GM21515 (cell line): ENCODE data around the gene PLCH1.
A peak's percentile ranks its signal among the peaks of the same experiment; 100 is the strongest.

Source experiments
- ATAC-seq: cut with Tn5 transposase; IDR thresholded peaks from one replicate; pipeline ENCODE4 v1.9.1; 2021; ENCODE audit not compliant: unreplicated experiment

PLCH1 gene, protein sequence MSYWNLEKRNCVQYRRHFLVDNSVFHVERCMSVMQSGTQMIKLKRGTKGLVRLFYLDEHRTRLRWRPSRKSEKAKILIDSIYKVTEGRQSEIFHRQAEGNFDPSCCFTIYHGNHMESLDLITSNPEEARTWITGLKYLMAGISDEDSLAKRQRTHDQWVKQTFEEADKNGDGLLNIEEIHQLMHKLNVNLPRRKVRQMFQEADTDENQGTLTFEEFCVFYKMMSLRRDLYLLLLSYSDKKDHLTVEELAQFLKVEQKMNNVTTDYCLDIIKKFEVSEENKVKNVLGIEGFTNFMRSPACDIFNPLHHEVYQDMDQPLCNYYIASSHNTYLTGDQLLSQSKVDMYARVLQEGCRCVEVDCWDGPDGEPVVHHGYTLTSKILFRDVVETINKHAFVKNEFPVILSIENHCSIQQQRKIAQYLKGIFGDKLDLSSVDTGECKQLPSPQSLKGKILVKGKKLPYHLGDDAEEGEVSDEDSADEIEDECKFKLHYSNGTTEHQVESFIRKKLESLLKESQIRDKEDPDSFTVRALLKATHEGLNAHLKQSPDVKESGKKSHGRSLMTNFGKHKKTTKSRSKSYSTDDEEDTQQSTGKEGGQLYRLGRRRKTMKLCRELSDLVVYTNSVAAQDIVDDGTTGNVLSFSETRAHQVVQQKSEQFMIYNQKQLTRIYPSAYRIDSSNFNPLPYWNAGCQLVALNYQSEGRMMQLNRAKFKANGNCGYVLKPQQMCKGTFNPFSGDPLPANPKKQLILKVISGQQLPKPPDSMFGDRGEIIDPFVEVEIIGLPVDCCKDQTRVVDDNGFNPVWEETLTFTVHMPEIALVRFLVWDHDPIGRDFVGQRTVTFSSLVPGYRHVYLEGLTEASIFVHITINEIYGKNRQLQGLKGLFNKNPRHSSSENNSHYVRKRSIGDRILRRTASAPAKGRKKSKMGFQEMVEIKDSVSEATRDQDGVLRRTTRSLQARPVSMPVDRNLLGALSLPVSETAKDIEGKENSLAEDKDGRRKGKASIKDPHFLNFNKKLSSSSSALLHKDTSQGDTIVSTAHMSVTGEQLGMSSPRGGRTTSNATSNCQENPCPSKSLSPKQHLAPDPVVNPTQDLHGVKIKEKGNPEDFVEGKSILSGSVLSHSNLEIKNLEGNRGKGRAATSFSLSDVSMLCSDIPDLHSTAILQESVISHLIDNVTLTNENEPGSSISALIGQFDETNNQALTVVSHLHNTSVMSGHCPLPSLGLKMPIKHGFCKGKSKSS (N-terminal part only)

DNA sequence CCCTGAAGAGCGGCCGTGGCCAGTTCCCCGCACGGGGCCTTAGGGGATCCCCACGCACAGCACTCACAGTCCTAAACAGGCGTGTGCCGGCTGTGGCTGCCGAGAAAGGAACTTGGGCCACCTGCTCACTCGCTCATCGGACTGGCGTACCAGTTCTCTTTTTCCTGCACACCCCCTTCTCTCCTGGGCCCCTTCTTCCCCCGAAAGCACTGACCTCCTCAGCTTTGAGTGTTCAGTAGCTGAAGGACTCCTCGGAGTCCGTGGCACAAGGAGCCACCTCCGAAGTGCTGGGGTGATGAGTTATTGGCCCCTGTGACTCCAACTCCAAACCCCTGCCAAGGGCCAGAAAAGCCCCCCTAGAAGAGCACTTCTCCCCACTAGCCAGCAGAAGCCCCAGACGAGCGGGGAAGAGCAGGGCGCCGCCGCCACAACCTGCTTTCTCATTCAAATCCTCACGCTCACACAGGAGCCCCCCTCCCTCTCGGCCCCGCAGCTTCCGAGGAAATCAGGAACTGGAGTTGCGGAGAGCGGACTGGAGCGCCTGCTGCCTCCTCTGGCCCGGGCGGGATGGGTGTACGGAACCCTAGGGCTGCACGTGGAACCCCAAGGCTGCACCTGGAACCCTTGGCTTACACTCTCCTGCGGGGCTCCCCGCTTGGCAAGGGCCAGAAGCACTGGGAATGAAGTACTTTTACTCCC, at the start of gene PLCH1:
Gene PLCH1, minus strand, starts transcription at position 446 of the 699 bp plus-strand sequence. CDS start 40,847 bp downstream, outside the sequence.
- ATAC-seq, result peak; percentile 57

DNA sequence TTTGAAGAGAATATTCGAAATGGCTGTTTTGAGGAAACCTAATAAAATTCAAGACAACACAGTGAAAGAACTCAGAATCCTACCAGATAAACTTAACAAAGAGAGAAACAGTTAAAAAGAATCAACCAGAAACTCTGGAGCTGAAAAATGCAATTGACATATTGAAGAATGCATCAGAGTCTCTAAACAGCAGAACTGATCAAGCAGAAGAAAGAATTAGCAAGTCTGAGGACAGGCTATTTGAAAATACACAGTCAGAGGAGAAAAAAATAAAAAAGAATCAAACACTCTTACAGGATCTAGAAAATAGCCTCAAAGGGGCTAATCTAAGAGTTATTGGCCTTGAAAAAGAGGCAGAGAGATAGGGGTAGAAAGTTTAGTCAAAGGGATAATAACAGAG, 47.7 kb upstream of the PLCH1 start:
- no peak for ATAC-seq

DNA sequence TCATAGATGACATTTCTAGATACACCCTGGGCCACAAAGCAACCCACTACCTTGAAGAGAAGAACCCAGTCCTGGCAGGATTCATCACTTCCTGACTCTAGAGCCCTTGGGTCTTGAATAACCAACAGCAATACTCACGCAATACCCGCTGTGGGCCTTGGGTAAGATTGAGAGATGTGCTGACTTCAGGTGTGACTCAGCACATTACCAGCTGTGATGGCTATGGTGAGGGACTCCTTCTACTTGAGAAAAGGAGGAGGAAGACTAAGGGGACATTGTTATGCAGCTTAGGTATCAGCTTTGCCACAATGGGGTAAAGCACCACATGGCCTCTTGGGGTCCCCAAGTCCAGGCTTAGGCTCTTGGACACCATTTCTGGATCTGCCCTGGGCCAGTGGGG, 46.3 kb upstream of the PLCH1 start:
- no peak for ATAC-seq

DNA sequence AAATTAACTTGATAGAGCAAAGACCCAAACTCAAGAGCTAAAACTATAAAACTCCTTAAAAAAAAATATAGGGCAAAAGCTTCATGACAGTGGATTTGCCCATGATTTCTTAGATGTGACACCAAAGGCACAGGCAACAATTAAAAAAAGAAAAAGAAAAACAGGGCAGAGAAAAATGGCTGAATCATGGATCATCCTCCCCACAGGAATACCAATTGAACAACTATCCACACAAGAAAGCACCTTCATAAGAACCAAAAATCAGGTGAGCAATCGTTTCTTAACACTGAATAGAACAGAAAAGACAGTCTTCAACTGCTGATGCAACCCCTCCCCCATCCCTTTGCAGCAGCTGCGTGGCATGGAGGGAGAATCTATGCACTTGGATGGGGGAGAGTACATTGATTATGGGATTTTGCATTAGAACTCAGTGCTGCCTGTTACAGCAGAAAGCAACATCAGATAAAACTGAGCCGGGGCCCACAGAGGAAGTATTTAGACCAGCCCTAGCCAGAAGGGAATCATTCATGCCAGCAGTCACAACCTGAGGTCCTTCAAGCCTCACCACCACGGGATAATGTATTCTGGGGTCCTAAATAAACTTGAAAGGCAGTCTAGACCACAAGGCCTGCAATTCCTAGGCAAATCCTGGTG, 45.5 kb upstream of the PLCH1 start:
- no peak for ATAC-seq

DNA sequence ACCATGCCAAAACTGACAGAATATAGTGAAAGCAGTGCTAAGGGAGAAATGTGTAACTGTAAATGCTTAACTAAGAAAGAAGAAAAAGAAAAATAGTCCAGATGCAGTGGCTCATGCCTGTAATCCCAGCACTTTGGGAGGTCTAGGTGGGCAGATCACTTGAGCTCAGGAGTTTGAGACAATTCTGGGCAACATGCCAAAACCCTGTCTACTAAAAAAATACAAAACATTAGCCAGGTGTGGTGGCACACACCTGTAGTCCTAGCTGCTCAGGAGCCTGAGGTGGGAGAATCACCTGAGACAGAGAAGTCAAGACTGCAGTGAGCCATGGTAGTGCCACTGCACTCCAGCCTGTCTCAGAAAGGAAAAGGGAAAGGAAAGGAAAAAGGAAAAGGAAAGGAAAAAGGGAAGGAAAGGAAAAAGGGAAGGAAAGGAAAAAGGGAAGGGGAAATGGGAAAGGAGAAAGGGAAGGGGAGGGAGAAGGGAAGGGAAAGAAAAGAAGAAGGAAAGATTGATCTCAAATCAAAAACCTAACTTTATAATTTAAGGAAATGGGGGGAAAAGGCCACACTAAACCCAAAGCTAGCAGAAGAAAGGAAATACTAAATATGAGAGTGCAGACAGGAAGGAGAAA, 40.9 kb upstream of the PLCH1 start:
- ATAC-seq, result no peak

DNA sequence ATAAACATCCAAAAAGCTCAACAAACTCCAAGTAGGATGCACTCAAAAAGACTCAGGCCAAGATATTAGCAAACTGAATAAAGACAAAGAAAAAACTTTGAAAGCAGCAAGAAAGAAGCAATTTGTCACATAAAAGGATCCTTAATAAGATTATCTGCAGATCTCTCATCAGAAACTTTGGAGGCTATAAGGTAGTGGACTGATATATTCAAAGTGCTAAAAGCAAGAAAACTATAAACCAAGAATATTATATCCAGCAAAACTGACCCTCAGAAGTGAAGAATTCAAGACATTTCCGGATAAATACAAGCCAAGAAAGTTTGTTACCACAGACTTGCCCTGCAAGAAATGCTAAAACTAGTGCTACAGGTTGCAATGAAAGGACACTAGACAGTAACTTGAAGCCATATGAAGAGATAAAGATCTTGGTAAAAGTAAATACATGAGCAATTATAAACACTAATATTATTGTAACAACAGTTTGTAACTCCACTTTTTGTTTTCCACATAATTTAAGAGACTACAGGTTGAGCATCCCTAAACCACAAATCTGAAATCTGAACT, 37.6 kb upstream of the PLCH1 start:
- ATAC-seq, result no peak

DNA sequence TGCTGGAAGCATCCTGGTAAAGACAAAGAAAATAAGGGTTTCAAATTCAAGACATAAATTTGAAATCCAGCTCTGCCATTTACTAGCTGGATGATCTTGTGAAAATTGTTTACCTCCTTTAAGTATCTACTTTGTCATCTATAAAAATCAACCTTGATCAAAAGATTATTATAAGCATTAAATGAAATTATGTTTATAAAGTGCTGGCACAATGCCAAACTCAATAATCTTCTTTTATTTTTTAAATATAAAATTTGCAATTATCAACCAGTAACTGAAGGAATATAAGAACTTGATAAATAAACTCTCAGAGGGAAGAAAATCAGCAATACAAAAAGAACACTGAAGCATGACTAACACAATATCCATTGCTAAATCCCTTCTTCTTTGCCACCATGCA, 35.4 kb upstream of the PLCH1 start:
- no peak for ATAC-seq

DNA sequence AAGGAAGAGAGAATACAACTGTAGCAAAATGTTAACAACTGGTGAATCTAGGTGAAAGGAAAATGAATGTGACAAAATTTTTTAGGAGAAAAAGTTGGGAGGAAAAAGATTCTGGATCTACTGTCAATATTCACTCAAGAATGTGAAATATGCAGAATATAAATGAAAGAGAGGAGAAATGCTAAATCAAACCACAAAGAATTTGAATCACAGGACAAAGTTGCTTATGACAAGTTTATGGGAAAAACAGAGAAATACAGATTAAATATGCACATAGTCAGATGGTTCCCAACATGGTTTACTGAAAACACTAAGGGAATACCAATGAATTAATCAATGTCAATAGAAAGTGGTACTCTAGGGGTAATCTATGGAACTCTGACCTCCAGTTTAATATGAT, 33.6 kb upstream of the PLCH1 start:
- ATAC-seq, result no peak

DNA sequence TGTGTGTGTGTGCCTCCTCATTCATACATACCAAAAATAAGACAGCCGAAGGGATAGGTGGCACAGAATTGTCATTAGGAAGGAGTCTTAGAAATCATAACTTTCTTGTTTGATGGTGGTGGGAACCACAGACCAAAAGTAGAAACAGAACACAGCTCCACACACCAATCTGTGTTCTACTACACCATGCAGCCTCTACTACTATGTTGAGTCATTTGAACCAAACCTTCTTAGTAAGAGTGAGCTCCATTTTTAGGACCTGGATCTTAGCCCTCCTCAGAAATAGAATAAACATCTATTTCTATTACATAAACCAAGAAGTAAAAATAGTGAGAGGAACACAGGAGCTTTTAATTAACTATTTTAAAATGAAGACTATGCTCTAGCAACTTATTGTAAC, 27.9 kb upstream of the PLCH1 start:
- ATAC-seq, result no peak

DNA sequence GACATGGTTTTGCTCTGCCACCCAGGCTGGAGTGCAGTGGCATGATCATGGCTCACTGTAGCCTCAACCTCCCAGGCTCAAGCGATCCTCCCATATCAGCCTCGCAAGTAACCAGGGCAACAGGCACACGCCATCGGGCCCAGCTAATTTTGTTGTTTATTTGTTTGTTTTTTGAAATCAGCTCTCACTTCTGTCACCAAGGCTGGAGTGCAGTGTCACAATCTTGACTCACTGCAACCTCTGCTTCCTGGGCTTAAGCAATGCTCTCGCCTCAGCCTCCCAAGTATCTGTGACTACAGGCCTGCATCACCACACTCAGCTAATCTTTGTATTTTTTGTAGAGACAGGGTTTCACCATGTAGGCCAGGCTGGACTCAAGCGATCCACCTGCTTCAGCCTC, 26.3 kb upstream of the PLCH1 start:
- no peak for ATAC-seq

DNA sequence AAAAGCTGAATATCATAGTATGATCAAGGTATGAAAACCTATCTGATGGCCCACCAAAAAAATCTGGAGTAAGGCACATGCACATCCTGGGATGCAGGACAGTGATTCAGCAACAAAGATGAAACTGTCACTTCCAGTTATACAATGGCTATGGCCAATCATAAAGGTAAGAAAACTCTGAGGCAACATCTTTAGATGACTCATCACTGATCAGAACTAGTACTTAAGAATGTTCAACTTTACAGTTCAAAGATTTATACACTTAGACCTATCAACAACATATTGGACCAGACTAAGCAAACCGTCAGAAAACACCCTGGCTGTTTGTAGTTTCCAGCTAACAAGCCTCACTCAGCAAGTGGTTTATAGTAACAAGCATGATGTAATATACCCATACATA, 21.3 kb upstream of the PLCH1 start:
- ATAC-seq, result no peak

DNA sequence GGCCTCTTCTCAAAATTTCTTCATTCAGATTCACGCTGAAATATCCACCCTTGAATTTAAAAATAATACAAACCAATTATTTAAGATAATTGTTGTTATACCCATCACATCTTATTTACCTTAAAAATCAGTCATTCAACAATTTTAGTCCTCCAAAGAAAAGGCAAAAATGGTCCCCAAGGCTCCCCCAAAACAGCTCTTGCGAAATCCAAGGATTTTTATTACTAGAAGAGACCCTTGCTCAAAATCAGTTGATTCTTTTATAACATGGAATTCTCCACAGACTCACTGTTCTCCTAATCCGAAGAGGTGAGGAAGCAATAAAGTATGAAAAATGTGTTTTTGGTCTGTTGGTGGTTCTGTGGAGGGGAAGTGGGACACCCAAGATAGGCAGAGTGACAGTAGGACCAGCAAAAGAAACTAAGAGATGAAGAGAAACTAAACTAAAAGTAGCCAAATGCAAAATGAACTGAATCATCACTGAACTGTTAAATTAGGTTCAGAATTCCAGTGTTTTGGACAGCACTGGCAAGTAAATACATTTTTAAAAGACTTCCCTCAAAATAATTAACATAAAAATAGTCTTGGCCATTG, 19.1 kb upstream of the PLCH1 start:
- peak; percentile 56 for ATAC-seq

DNA sequence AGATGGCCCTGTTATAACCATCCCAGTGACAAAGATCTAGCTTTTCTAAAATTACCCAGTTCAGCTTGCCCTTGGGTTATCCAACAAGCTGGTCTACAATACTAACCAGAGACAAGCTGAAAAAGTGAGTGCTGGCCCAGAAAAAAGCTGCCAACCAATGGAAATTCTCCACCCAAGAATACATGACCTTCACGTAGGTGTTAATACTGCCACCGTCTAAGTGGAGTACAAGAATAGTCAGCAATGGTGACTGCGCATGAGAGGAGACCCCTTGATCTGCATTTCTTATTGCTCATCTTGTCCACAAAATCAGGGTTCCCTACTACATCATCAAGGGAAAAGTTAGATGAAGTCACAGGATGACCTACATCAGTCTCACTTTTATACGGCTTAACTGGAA, 15.8 kb upstream of the PLCH1 start:
- ATAC-seq, result no peak

DNA sequence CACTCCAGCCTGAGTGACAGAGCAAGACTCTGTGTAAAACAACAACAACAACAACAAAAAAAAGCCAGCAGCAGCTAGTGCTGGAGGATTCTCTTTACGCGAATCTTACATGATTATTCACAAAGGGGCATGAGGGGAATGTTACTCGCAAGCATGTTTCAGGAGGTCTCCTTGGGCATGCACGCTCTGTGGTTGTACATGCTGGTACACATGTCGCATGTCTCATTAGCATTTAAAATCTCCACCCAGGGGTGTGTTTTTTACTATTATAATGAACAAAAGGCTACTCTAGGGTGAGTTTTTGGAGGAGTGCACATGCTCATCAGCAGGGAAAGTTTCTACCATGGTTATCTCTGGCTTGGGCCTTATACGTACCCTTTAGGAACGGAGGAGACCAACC, 12.7 kb upstream of the PLCH1 start:
- ATAC-seq, result no peak

DNA sequence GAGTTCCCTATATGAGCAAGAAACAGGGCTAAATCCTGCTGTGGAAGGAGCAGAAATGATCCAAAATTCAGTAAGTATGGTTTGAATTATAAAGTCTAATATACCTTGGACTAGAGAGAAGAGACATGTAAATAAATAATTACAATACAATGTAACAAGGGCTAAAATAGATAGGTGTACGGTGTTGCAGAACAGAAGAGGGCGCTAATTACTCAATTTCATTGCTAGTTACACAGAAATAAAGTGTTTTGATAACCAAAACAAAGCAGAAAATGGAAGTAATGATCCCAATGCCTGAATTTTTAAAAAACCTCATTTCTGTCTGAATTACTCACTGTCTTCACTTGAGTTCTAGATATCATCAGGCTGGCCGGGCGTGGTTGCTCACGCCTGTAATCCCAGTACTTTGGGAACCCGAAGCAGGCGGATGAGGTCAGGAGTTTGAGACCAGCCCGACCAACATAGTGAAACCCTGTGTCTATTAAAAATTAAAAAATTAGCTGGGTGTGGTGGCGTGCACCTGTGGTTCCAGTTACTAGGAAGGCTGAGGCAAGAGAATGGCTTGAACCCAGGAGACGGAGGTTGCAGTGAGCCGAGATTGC, 8.3 kb upstream of the PLCH1 start:
- no peak for ATAC-seq

DNA sequence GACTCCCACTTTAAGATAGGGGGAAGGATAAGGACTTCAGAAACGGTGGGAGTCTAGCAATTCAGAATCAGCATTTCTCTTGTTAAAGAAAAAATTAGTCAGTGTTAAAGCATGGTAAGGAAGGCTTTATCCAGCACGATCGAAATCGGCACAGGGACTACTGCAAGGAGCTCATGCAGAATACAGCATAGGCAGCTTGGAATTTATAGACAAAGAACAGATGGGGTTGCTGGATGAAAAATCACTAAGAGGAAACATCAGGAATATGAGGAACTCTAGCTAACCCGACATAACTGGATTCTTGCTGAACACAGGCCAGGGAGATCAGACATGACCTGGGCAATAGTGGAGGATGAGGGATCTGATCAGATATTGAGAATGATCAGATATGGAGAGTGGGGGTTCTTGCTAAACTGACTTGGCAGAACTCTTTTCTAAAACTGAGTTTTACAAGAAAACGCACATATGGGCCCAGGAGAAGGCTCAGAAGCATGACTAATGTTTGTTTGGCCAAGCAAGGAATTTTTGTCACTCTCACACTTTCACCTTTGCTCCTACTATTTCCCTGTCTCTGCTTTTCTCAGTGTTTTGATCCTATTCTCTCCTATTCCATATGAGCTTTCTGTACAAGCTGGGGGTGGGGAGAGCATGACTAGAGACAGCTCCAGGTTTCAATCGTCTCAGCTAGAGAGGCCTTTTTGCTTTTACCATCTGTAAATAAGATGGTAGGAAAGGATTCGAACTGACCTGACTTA, 3.9 kb upstream of the PLCH1 start:
- no peak for ATAC-seq

DNA sequence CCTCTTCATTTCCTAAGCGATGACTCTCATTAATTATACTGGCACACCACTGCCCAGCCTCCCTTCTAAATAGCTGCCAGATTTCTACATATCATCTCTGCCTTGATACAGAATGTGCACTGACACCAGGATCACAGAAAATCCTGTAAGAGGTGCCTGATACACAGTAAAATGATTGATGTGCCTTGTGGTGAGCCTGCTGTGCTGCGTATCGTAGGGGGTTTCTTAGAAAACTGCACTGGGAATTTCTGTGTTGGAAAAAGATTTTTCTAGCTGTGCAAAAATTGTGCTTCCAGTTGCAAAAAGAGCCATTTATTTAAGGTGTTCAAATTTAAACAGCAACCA, 3.0 kb upstream of the PLCH1 start:
- ATAC-seq, result no peak

DNA sequence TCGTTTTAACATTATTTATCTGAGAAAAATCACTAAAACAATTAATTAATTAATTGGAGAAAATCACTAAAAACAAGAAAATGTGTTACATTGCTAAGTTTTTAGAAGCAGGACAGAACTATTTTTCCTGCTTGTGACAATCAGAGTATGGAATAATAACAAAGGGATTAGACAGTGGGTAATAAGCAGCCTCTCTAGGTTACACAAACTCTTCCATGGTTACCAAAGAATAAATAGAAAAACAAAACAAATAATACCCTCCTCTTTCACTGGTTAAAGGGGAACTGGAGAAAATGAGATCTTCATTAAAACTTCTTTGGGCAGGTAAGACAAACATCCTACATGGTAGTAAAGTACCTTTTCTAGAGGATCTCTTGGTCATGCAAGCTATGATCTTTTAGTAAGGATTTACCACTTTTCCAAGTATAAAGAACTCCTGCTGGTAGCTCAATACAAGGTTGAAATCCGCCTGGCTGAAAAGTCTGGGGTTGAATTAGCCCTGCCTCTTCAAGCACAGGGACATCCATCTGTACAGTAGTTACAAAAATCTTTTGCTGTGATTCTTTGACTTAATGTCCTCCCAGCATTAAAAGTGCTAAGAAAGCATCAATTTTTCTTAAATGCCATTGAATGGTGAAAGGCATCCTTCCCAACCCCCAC, 2.5 kb upstream of the PLCH1 start:
- no peak for ATAC-seq
